ENCODE data around the gene CCDC87. TPM values are rescaled to one million over a fixed set of nuclear protein-coding genes. Genes with fewer than 3 reads are reported as not detected.

Gene CCDC87
- total and polyA plus RNA-seq, 2 donors (not counting 3 experiments of a cell fraction or from before 2014, with no cell fraction given): 0.06 to 0.22 TPM

GRCh38 chr11:66625752-66626149 lies 32.9 kb upstream of the CCDC87 start:
- H3K9ac ChIP-seq (replicated peaks; ENCODE audit: extremely low read depth, insufficient read depth, low read length): no peak overlapping the region
- dilution Hi-C loops (cut with MboI; ENCODE audit: extremely low pct_ligation_motif_present, low sequenced_read_pairs): no loop called here
- POLR2A ChIA-PET: no interaction called here

GRCh38 chr11:66625041-66625751 lies 32.3 kb upstream of the CCDC87 start:
- H4K20me1 ChIP-seq (replicated peaks; ENCODE audit: control insufficient read depth, extremely low read depth, insufficient read depth, low read length): peaks cover 22% of the 10 kb centered on the region

More at GRCh38 chr11:66625752-66626149, 32.9 kb upstream of the CCDC87 start:
- Histone ChIP-seq H3K4me2 (ENCODE audit: insufficient read depth, low read length) (no peak overlapping the region), H3K36me3 (ENCODE audit: control insufficient read depth in 2 of 2, extremely low read depth in 1 of 2, insufficient read depth in 2 of 2, low read length in 2 of 2) (peaks cover 49 to 54% of the 10 kb centered on the region in 2 experiments), H3K9me3 (replicated peaks; ENCODE audit: control insufficient read depth, insufficient read depth, low read length) (no peaks in the 10 kb centered on the region), H3K27me3 (ENCODE audit: control insufficient read depth in 2 of 2, insufficient read depth in 2 of 2, low read length in 2 of 2) (no peaks in the 10 kb centered on the region), H3K4me1 (ENCODE audit: control insufficient read depth, extremely low read depth, insufficient read depth, low read length) (peaks cover 5% of the 10 kb centered on the region), H3K4me3 (replicated peaks in 1 of 3; ENCODE audit: insufficient read depth in 1 of 3, low read depth in 1 of 3, low read length in 3 of 3) (no peak overlapping the region), H3K27ac (ENCODE audit: insufficient read depth, low read depth, low read length) (no peak overlapping the region), H4K20me1 (replicated peaks; ENCODE audit: control insufficient read depth, extremely low read depth, insufficient read depth, low read length) (peaks cover 22% of the 10 kb centered on the region), H3K79me2 (ENCODE audit: control insufficient read depth, insufficient read depth, low read length) (peaks cover 100% of the 10 kb centered on the region), H3K9me1 (replicated peaks; ENCODE audit: control insufficient read depth, extremely low read depth, insufficient read depth, low read length) (no peaks in the 10 kb centered on the region), H2AFZ (ENCODE audit: low read depth, low read length) (no peak overlapping the region)
- DNase-seq (ENCODE audit: low read depth, low spot score) (no peak), FAIRE-seq (no peak)
- CTCF ChIA-PET: no interaction called here
- intact Hi-C loops (cut with micrococcal nuclease): no loop called here
- TF ChIP-seq JUN (IDR thresholded peaks at IDR 0.05; ENCODE audit: borderline replicate concordance, insufficient read depth, insufficient read length, low read depth) (no peak), MYC (IDR thresholded peaks at IDR 0.05; ENCODE audit: low read depth, low read length) (no peak), GATA2 (IDR thresholded peaks at IDR 0.05; ENCODE audit: insufficient read depth, insufficient read length, low read depth, low read length) (no peak), FOS (IDR thresholded peaks at IDR 0.05; ENCODE audit: borderline replicate concordance, insufficient read depth, low read length) (no peak)
- TF ChIP-seq, protein P1, sequence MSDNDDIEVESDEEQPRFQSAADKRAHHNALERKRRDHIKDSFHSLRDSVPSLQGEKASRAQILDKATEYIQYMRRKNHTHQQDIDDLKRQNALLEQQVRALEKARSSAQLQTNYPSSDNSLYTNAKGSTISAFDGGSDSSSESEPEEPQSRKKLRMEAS (IDR thresholded peaks at IDR 0.05; ENCODE audit: insufficient read depth, insufficient read length): no peak
- no TSS peak for BruUV-seq (replicated peaks)

More at GRCh38 chr11:66625041-66625751, 32.3 kb upstream of the CCDC87 start:
- no peak overlapping the region for H3K4me3 ChIP-seq (replicated peaks in 1 of 3; ENCODE audit: insufficient read depth in 1 of 3, low read depth in 1 of 3, low read length in 3 of 3)
- H2AFZ ChIP-seq (ENCODE audit: low read depth, low read length): no peak overlapping the region
- no peaks in the 10 kb centered on the region for H3K27me3 ChIP-seq (ENCODE audit: control insufficient read depth in 2 of 2, insufficient read depth in 2 of 2, low read length in 2 of 2)
- H3K9me1 ChIP-seq (replicated peaks; ENCODE audit: control insufficient read depth, extremely low read depth, insufficient read depth, low read length): no peaks in the 10 kb centered on the region
- H3K4me2 ChIP-seq (ENCODE audit: insufficient read depth, low read length): no peak overlapping the region
- DNase-seq (ENCODE audit: low read depth, low spot score) (no peak), FAIRE-seq (no peak)
- TF ChIP-seq FOS (IDR thresholded peaks at IDR 0.05; ENCODE audit: borderline replicate concordance, insufficient read depth, low read length) (no peak), JUN (IDR thresholded peaks at IDR 0.05; ENCODE audit: borderline replicate concordance, insufficient read depth, insufficient read length, low read depth) (no peak), EZH2 (IDR thresholded peaks at IDR 0.05; ENCODE audit: borderline replicate concordance, low read depth, low read length, severe bottlenecking) (no peak), CTCF (IDR thresholded peaks at IDR 0.05; ENCODE audit: extremely low read depth in 1 of 2, insufficient read depth in 1 of 2, low read depth in 1 of 2, low read length in 2 of 2) (no peak), GATA2 (IDR thresholded peaks at IDR 0.05; ENCODE audit: insufficient read depth, insufficient read length, low read depth, low read length) (no peak), POLR2AphosphoS5 (IDR thresholded peaks at IDR 0.05; ENCODE audit: insufficient read depth, low read depth, low read length) (no peak), MYC (IDR thresholded peaks at IDR 0.05; ENCODE audit: low read depth, low read length) (no peak), POLR2A (IDR thresholded peaks at IDR 0.05; ENCODE audit: low read depth, low read length) (no peak)
- TF ChIP-seq, protein P1 (IDR thresholded peaks at IDR 0.05; ENCODE audit: insufficient read depth, insufficient read length): no peak
- ChIA-PET CTCF (interaction anchor here (2.4 kb wide), 1 partner anchor 53 kb away, joined by 8 read pairs; no protein-coding TSS in a partner anchor), POLR2A (no interaction called here)
- H3K79me2 ChIP-seq (ENCODE audit: control insufficient read depth, insufficient read depth, low read length): peaks cover 100% of the 10 kb centered on the region
- no TSS peak for BruUV-seq (replicated peaks)
- peaks cover 6% of the 10 kb centered on the region for H3K4me1 ChIP-seq (ENCODE audit: control insufficient read depth, extremely low read depth, insufficient read depth, low read length)
- dilution Hi-C loops (cut with MboI; ENCODE audit: extremely low pct_ligation_motif_present, low sequenced_read_pairs) (no loop called here), intact Hi-C loops (cut with micrococcal nuclease) (no loop called here)
- H3K36me3 ChIP-seq (ENCODE audit: control insufficient read depth in 2 of 2, extremely low read depth in 1 of 2, insufficient read depth in 2 of 2, low read length in 2 of 2): peaks cover 46 to 54% of the 10 kb centered on the region in 2 experiments
- H3K9me3 ChIP-seq (replicated peaks; ENCODE audit: control insufficient read depth, insufficient read depth, low read length): no peaks in the 10 kb centered on the region
- H3K9ac ChIP-seq (replicated peaks; ENCODE audit: extremely low read depth, insufficient read depth, low read length): no peak overlapping the region
- H3K27ac ChIP-seq (ENCODE audit: insufficient read depth, low read depth, low read length): no peak overlapping the region
